Nephron (organoid): Measurements from ENCODE around the gene FUCA1.

Experiments
- H3K27ac Mint-ChIP-seq, 3 experiments: 2 replicates each; pipeline ENCODE4 v1.8.0; 2020; ENCODE audit warnings: mixed read lengths in 3 of 3, mild to moderate bottlenecking in 2 of 3, moderate library complexity in 1 of 3
- H3K27me3 Mint-ChIP-seq: 2 replicates; pipeline ENCODE4 v1.8.0; 2021; ENCODE audit warnings: low read depth, mild to moderate bottlenecking, moderate library complexity, mixed read lengths
- H3K36me3 Mint-ChIP-seq: 2 replicates; pipeline ENCODE4 v1.8.0; 2020; ENCODE audit warnings: low read depth, mixed read lengths
- H3K4me1 Mint-ChIP-seq: 2 replicates; pipeline ENCODE4 v1.8.0; 2020; ENCODE audit warnings: mixed read lengths
- H3K4me3 Mint-ChIP-seq, 3 experiments: 2 replicates each; pipeline ENCODE4 v1.8.0; 2020; ENCODE audit warnings: mild to moderate bottlenecking in 3 of 3, mixed read lengths in 3 of 3, moderate library complexity in 2 of 3
- H3K9me3 Mint-ChIP-seq: 2 replicates; pipeline ENCODE4 v1.8.0; 2020; ENCODE audit warnings: mixed read lengths
- TF ChIP-seq, protein P1 (sequence below), 3 experiments: fragments of 200-600 bp; sonication (generic); IDR thresholded peaks; one replicate each; pipeline ENCODE4 v1.5.0; 2021; ENCODE audit warnings: antibody characterized with exemption in 3 of 3; ENCODE audit not compliant: unreplicated experiment in 3 of 3

FUCA1 gene

DNA sequence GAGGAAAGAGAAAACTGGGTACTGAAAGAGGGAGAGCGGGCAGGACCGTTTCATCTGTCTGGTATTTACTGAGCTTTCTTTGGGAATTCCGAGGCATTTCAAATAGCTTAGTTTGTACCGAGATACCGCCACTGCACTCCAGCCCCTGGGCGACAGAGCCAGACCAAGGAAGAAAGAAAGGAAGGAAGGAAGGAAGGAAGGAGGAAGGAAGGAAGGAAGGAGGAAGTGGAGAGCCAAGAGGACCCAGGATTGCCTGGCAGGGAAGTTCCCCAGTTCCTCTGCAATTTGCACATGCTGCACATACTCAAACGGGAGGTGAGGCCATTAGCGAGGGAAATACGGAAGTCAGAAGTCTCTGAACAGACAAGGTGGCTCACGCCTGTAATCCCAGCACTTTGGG, 961 bp upstream of the FUCA1 start:
- TF ChIP-seq, protein P1, sequence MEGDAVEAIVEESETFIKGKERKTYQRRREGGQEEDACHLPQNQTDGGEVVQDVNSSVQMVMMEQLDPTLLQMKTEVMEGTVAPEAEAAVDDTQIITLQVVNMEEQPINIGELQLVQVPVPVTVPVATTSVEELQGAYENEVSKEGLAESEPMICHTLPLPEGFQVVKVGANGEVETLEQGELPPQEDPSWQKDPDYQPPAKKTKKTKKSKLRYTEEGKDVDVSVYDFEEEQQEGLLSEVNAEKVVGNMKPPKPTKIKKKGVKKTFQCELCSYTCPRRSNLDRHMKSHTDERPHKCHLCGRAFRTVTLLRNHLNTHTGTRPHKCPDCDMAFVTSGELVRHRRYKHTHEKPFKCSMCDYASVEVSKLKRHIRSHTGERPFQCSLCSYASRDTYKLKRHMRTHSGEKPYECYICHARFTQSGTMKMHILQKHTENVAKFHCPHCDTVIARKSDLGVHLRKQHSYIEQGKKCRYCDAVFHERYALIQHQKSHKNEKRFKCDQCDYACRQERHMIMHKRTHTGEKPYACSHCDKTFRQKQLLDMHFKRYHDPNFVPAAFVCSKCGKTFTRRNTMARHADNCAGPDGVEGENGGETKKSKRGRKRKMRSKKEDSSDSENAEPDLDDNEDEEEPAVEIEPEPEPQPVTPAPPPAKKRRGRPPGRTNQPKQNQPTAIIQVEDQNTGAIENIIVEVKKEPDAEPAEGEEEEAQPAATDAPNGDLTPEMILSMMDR (IDR thresholded peaks at IDR 0.05; ENCODE audit: unreplicated experiment in 3 of 3): no peak
- peaks cover 21% of the 10 kb centered on the region for H3K4me1 Mint-ChIP-seq
- peak overlapping the region; percentile 80 to 87 (median 83) for H3K4me3 Mint-ChIP-seq
- peaks cover 6% of the 10 kb centered on the region for H3K36me3 Mint-ChIP-seq
- no peak overlapping the region for H3K27ac Mint-ChIP-seq
- peaks cover 43% of the 10 kb centered on the region for H3K27me3 Mint-ChIP-seq
- H3K9me3 Mint-ChIP-seq: no peaks in the 10 kb centered on the region

DNA sequence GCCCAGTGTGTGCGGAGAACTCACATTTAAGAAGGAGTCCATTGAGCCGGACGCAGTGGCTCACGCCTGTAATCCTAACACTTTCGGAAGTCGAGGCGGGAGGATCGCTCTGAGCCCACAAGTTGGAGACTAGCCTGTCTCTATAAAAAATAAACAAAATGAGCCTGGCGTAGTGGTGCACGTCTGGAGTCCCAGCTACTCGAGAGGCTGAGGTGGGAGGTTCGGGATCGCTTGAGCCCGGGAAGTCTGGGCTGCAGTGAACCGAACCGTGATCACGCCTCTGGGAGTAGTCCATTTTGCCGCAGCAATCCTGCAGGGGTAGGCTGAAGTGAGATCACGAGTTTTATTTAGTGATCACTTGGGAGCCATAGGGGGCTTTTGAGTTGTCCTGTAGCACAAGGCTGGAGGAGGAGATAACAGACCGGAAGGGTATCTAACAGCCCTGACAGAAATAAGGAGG, 497 bp upstream of the FUCA1 start:
- Mint-ChIP-seq H3K27me3 (peaks cover 43% of the 10 kb centered on the region), H3K4me1 (peaks cover 21% of the 10 kb centered on the region), H3K4me3 (peak overlapping the region; percentile 80 to 87 (median 83)), H3K27ac (no peak overlapping the region), H3K9me3 (no peaks in the 10 kb centered on the region), H3K36me3 (peaks cover 6% of the 10 kb centered on the region)
- TF ChIP-seq, protein P1 (IDR thresholded peaks at IDR 0.05; ENCODE audit: unreplicated experiment in 3 of 3): peak in 2 of 3 experiments; percentile 25 to 40

DNA sequence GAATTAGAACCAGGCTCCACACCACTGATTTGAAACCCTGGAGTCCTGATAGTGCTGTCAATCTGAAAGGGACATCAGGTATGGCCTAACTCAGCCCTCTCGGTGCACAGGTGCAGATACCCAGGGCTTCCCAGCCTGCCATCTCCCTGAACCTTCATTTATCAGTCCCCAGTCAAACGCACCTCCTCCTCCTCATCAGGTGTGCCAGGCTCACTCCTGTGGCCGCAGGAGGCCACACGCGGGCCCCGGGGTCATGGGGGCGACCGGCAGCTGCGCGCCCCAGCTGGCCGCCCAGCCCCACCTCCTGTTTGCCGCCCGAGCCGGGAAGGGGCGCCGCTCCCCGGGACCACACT, 572 bp downstream of the FUCA1 start:
- H3K4me3 Mint-ChIP-seq: peak overlapping the region; percentile 82 to 88 (median 87)
- peaks cover 21% of the 10 kb centered on the region for H3K4me1 Mint-ChIP-seq
- no peaks in the 10 kb centered on the region for H3K9me3 Mint-ChIP-seq
- no peak overlapping the region for H3K27ac Mint-ChIP-seq
- peaks cover 8% of the 10 kb centered on the region for H3K36me3 Mint-ChIP-seq
- TF ChIP-seq, protein P1 (IDR thresholded peaks at IDR 0.05; ENCODE audit: unreplicated experiment in 3 of 3): no peak
- peaks cover 39% of the 10 kb centered on the region for H3K27me3 Mint-ChIP-seq

DNA sequence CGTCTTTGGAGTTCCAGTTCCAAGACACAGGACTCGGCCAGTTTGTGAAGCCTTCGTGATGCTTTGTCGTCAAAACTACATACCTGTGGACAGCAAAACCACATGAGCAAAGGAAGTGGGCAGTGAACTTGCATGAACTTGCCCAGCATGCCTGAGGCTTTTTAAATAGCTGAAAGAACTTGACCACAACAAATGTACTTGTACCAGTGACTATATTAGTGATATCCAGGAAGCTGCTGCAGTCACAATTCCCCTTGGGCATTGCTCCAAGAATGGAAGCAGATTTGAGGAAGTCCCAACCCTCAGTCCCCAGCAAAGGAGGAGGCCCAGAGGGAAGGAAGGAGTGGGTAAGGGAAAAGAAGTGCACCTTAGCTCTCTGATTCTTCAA, 2.6 kb downstream of the FUCA1 start:
- peak overlapping the region; percentile 50 to 80 (median 56) for H3K4me3 Mint-ChIP-seq
- TF ChIP-seq, protein P1 (IDR thresholded peaks at IDR 0.05; ENCODE audit: unreplicated experiment in 3 of 3): no peak
- H3K36me3 Mint-ChIP-seq: peaks cover 19% of the 10 kb centered on the region
- H3K27me3 Mint-ChIP-seq: peaks cover 39% of the 10 kb centered on the region
- no peaks in the 10 kb centered on the region for H3K9me3 Mint-ChIP-seq
- peaks cover 21% of the 10 kb centered on the region for H3K4me1 Mint-ChIP-seq
- no peak overlapping the region for H3K27ac Mint-ChIP-seq

DNA sequence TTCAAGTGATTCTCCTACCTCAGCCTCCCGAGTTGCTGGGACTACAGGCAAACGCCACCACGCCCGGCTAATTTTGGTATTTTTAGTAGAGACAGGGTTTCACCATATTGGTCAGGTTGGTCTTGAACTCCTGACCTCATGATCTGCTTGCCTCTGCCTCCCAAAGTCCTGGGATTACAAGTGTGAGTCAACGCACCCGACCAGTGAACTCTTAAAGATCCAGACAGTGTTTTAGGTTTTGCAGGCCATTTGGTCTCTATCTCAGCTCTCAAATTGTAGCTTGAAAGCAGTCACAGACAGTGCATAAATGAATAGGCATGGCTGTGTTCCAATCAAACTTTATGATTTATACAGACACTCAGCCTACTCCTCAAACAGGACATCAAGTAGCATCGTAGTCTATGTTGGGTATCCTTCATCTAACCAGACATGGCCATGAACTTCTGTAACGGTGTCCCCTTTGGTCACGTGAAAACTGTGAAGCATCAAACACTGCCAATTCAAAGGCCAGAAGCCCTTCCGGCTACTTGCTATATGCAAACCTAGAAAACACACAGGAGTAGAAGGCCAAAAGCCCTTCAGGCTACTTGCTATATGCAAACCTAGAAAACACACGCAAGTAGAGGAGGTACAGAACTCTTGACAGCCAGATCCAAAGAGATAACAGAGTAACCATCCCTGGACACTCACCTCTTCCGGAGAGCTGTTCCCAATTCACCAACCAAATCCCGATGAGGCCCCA, 3.1 kb downstream of the FUCA1 start:
- peaks cover 21% of the 10 kb centered on the region for H3K4me1 Mint-ChIP-seq
- peaks cover 20% of the 10 kb centered on the region for H3K36me3 Mint-ChIP-seq
- peaks cover 34% of the 10 kb centered on the region for H3K27me3 Mint-ChIP-seq
- TF ChIP-seq, protein P1 (IDR thresholded peaks at IDR 0.05; ENCODE audit: unreplicated experiment in 3 of 3): no peak
- peak overlapping the region in 2 of 3 experiments; percentile 56 to 80 for H3K4me3 Mint-ChIP-seq
- H3K27ac Mint-ChIP-seq: no peak overlapping the region
- H3K9me3 Mint-ChIP-seq: no peaks in the 10 kb centered on the region

DNA sequence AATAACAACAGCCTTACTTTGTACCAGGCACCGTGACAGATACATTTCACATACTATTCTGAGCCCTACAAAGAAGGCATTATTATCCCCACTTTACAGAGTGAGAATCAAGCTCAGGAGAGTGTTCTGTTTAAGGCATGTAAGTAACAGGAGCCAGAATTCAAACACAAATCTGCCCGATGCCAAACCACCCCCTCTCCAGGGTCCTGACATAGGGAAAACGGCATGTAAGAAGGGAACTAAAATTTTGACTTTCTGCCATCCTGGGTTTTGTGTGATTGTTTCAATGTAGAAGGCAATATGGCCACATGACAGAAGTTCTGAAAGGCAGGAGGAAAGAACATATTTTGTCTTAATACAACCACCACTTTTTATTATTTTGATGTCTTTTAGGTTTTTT, 5.5 kb downstream of the FUCA1 start:
- Mint-ChIP-seq H3K36me3 (peaks cover 30% of the 10 kb centered on the region), H3K4me1 (peaks cover 13% of the 10 kb centered on the region), H3K27ac (no peak overlapping the region), H3K27me3 (peaks cover 19% of the 10 kb centered on the region), H3K9me3 (no peaks in the 10 kb centered on the region), H3K4me3 (no peak overlapping the region)
- TF ChIP-seq, protein P1 (IDR thresholded peaks at IDR 0.05; ENCODE audit: unreplicated experiment in 3 of 3): no peak
